Mammary epithelial cell (primary cell): ENCODE data around the gene MYO5A.

Experiments used
- EZH2 ChIP-seq: IDR thresholded peaks from 2 replicates; pipeline ENCODE4 v1.6.1; 2012; ENCODE audit warnings: low read length, inconsistent platforms, borderline replicate concordance
- TF ChIP-seq, protein P1 (sequence below), 2 donors: IDR thresholded peaks in 1 of 2; conservative IDR thresholded peaks in 1 of 2; 2 replicates each; pipeline ENCODE4 v1.5.1; 2011 to 2012; ENCODE audit warnings: inconsistent platforms in 2 of 2, low read length in 2 of 2, mild to moderate bottlenecking in 2 of 2, control low read depth in 1 of 2, low read depth in 1 of 2; ENCODE audit not compliant: insufficient read depth in 1 of 2; ENCODE audit errors: extremely low read depth in 1 of 2

DNA sequence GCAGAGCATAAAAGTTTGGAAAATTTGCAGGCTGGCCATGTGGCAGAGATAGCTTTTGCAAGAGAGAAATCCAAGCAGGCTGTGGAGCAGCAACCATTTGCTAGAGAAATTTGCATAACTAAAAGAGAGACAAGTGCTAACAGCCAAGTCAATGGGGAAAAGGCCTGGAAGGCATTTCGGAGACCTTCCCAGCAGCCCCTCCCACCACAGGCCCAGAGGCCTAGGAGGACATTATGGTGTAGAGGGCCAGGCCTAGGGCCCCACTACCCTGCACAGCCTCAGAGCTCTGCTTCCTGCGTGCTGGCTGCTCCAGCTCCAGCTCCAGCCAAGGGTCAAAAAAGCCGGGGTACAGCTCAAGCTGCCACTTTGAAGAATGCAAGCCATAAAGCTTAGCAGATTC is 82.7 kb downstream of the MYO5A start:
- TF ChIP-seq, protein P1, sequence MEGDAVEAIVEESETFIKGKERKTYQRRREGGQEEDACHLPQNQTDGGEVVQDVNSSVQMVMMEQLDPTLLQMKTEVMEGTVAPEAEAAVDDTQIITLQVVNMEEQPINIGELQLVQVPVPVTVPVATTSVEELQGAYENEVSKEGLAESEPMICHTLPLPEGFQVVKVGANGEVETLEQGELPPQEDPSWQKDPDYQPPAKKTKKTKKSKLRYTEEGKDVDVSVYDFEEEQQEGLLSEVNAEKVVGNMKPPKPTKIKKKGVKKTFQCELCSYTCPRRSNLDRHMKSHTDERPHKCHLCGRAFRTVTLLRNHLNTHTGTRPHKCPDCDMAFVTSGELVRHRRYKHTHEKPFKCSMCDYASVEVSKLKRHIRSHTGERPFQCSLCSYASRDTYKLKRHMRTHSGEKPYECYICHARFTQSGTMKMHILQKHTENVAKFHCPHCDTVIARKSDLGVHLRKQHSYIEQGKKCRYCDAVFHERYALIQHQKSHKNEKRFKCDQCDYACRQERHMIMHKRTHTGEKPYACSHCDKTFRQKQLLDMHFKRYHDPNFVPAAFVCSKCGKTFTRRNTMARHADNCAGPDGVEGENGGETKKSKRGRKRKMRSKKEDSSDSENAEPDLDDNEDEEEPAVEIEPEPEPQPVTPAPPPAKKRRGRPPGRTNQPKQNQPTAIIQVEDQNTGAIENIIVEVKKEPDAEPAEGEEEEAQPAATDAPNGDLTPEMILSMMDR (conservative IDR thresholded peaks at IDR 0.05 in 1 of 2, IDR thresholded peaks at IDR 0.05 in 1 of 2; ENCODE audit: extremely low read depth in 1 of 2, insufficient read depth in 1 of 2, low read depth in 1 of 2, low read length in 2 of 2): no peak
- no peak for TF ChIP-seq EZH2
